KOPT-K1 (cell line): ENCODE data around the gene RHEX.

Experiments
- H3K27ac ChIP-seq: fragments of 200-600 bp; sonication (generic); 2 replicates; pipeline ENCODE4 v1.5.1; 2016; ENCODE audit warnings: antibody characterized with exemption, mild to moderate bottlenecking, low read depth, low read length; ENCODE audit not compliant: poor library complexity, severe bottlenecking
- H3K36me3 ChIP-seq: fragments of 200-600 bp; sonication (generic); 2 replicates; pipeline ENCODE4 v1.5.1; 2017; ENCODE audit warnings: antibody characterized with exemption, mild to moderate bottlenecking, low read length, moderate library complexity; ENCODE audit not compliant: insufficient read depth
- H3K9me3 ChIP-seq: fragments of 200-600 bp; sonication (generic); 2 replicates; pipeline ENCODE4 v1.5.1; 2017; ENCODE audit warnings: antibody characterized with exemption, low read length, mild to moderate bottlenecking; ENCODE audit not compliant: insufficient read depth, poor library complexity, severe bottlenecking

Gene RHEX

GRCh38 chr1:206127336-206127735 lies 74.4 kb downstream of the RHEX start:
- Histone ChIP-seq H3K36me3 (no peaks in the 10 kb centered on the region), H3K9me3 (no peaks in the 10 kb centered on the region), H3K27ac (no peak overlapping the region)

- Histone ChIP-seq H3K36me3 (no peaks in the 10 kb centered on the region), H3K27ac (no peak overlapping the region), H3K9me3 (no peaks in the 10 kb centered on the region)
Measured at GRCh38 chr1:206128196-206128595, 75.2 kb downstream of the RHEX start.

GRCh38 chr1:206131037-206131436 lies 78.1 kb downstream of the RHEX start:
- no peaks in the 10 kb centered on the region for H3K36me3 ChIP-seq
- no peaks in the 10 kb centered on the region for H3K9me3 ChIP-seq
- no peak overlapping the region for H3K27ac ChIP-seq

- H3K36me3 ChIP-seq: no peaks in the 10 kb centered on the region
- no peak overlapping the region for H3K27ac ChIP-seq
- H3K9me3 ChIP-seq: no peaks in the 10 kb centered on the region
Measured at GRCh38 chr1:206133751-206134415, 80.9 kb downstream of the RHEX start.

- no peaks in the 10 kb centered on the region for H3K36me3 ChIP-seq
- H3K27ac ChIP-seq: no peak overlapping the region
- H3K9me3 ChIP-seq: no peaks in the 10 kb centered on the region
Measured at GRCh38 chr1:206135248-206135647, 82.3 kb downstream of the RHEX start.

- H3K36me3 ChIP-seq: no peaks in the 10 kb centered on the region
- H3K9me3 ChIP-seq: no peaks in the 10 kb centered on the region
- H3K27ac ChIP-seq: no peak overlapping the region
Measured at GRCh38 chr1:206136241-206136640, 83.3 kb downstream of the RHEX start.

GRCh38 chr1:206142011-206142410 lies 89.0 kb downstream of the RHEX start:
- no peaks in the 10 kb centered on the region for H3K9me3 ChIP-seq
- no peak overlapping the region for H3K27ac ChIP-seq
- no peaks in the 10 kb centered on the region for H3K36me3 ChIP-seq

GRCh38 chr1:206142770-206143169 lies 89.8 kb downstream of the RHEX start:
- Histone ChIP-seq H3K9me3 (no peaks in the 10 kb centered on the region), H3K27ac (no peak overlapping the region), H3K36me3 (no peaks in the 10 kb centered on the region)

- Histone ChIP-seq H3K27ac (no peak overlapping the region), H3K36me3 (no peaks in the 10 kb centered on the region), H3K9me3 (no peaks in the 10 kb centered on the region)
Measured at GRCh38 chr1:206143537-206144172, 90.7 kb downstream of the RHEX start.

- no peak overlapping the region for H3K27ac ChIP-seq
- no peaks in the 10 kb centered on the region for H3K9me3 ChIP-seq
- H3K36me3 ChIP-seq: no peaks in the 10 kb centered on the region
Measured at GRCh38 chr1:206144605-206145004, 91.6 kb downstream of the RHEX start.

- Histone ChIP-seq H3K36me3 (no peaks in the 10 kb centered on the region), H3K9me3 (no peaks in the 10 kb centered on the region), H3K27ac (no peak overlapping the region)
Measured at GRCh38 chr1:206145771-206146290, 92.9 kb downstream of the RHEX start.
